Coronary artery (tissue), 2 donors: ENCODE data around the gene GNG10.

ENCODE experiments used
- DNase-seq: peaks from one replicate; pipeline ENCODE4 v3.0.0-alpha.2; 2017; ENCODE audit warnings: low spot score
- H3K27ac ChIP-seq, 2 donors: fragments of 200-600 bp; sonication (generic); one replicate each; pipeline ENCODE4 v1.5.1; 2016 to 2019
- H3K4me3 ChIP-seq: fragments of 200-600 bp; sonication (generic); 2 replicates; pipeline ENCODE4 v1.5.1; 2016; ENCODE audit warnings: mild to moderate bottlenecking, moderate library complexity
- TF ChIP-seq, protein P1 (sequence below): fragments of 200-600 bp; sonication (generic); IDR thresholded peaks from one replicate; pipeline ENCODE4 v1.5.1; 2019; ENCODE audit warnings: antibody characterized with exemption

Gene GNG10

DNA sequence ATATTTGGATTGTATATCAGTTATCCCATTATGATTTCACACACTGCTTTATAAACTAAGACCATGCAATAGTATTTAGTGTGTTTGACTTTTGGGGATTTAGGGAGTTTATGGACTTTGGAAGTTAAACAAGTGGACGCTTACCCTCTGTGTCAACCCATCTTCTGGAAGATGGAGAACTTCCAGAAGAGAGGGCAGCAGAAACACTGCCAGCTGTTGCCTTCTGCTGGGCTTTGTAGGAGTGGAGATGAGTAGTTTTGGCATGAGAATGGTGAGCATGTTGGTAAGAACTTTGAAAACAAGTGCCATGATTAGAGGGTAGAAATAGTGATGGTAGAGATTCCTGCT is 28.0 kb upstream of the GNG10 start:
- no peak overlapping the region for H3K4me3 ChIP-seq
- TF ChIP-seq, protein P1, sequence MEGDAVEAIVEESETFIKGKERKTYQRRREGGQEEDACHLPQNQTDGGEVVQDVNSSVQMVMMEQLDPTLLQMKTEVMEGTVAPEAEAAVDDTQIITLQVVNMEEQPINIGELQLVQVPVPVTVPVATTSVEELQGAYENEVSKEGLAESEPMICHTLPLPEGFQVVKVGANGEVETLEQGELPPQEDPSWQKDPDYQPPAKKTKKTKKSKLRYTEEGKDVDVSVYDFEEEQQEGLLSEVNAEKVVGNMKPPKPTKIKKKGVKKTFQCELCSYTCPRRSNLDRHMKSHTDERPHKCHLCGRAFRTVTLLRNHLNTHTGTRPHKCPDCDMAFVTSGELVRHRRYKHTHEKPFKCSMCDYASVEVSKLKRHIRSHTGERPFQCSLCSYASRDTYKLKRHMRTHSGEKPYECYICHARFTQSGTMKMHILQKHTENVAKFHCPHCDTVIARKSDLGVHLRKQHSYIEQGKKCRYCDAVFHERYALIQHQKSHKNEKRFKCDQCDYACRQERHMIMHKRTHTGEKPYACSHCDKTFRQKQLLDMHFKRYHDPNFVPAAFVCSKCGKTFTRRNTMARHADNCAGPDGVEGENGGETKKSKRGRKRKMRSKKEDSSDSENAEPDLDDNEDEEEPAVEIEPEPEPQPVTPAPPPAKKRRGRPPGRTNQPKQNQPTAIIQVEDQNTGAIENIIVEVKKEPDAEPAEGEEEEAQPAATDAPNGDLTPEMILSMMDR = no peak

DNA sequence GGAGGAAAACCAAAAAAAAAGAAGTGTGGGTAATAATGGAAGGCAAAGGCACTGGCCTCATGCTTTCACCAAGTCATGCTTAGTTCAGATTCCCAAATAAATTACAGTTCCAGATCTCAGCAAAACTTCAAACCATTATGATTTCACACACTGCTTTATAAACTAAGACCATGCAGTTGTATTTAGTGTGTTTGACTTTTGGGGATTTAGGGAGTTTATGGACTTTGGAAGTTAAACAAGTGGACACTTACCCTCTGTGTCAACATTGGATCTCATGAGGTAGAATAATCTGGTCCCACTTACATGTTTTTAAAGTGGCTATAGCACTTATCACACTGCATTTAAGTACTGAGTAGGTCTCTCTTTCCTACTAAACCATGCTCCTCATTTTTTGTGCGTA is 26.5 kb upstream of the GNG10 start:
- TF ChIP-seq, protein P1 = no peak
- DNase-seq = no peak
- Histone ChIP-seq H3K4me3 (no peak overlapping the region), H3K27ac (no peak overlapping the region)

More for the DNA sequence above, 28.0 kb upstream of the GNG10 start:
- no peak for DNase-seq
- H3K27ac ChIP-seq = no peak overlapping the region

DNA sequence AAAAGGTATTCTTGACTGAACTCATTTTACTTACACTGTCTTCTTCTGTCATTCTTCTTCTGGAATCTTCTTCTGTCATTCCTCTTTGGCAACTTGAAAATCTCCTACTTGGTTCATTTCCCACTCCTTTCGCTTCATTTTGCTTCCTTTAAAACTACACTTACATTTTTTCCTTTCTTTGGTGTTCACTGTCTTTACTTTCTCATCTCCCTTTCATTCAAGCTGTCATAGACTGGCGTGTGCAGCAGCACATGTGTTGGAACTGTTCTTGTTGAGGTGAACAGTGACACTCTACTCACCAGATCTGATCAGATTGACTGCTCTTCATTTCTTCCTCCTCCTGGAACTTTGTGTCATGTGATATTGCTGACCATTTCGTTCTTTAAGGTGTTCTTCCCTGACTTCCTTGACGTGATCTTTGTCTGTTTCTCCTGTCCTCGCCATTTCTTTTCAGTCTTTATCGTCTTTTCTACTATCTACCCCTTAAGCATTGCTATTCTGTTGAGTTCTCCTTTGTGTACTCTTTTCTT is 23.9 kb upstream of the GNG10 start:
- TF ChIP-seq, protein P1 = no peak
- Histone ChIP-seq H3K27ac (no peak overlapping the region), H3K4me3 (no peak overlapping the region)
- no peak for DNase-seq

DNA sequence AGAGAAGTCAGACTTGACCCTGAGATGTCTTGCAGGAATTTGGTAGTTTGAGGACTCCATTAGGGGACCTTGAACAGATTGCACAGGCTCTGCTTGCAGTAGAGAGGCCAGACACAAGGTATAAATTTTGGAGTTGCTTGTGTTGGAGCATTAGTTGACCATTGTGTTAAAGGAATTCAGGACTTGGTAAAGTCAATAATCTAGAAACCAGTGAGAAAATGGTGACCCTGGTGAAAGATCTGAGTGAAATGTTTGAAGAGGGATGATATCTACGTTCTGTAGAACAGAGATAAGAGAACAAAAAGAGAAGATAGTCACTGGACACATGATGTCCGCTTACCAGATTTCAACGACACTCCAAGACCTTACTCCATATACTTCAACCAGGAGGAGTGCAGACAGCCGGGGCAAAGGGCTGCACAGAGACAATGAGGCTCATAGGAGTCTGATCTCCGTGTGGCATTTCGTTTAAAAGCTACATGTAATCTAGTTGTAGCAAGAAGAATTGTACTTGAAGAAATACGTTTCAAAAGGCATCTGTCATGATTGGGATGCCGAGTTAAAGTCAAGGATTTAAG is 17.1 kb upstream of the GNG10 start:
- DNase-seq = no peak
- H3K4me3 ChIP-seq = no peak overlapping the region
- TF ChIP-seq, protein P1 = no peak
- H3K27ac ChIP-seq = no peak overlapping the region

DNA sequence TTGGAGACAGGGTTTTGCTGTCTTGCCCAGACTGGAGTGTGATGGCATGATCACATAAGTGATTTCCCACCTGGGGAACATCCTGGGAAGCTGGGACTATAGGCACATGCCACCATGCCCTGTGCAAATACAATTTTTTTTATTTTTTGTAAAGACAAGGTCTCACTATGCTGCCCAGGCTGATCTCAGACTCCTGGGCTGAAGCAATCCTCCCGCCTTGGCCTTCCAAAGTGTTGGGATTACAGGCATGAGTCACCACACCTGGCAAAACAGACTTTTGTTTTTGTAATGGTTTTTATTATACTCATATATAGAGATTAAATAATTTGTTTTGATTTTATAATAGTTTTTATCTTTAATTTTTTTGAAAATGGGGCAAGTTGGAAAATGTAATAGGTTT is 15.6 kb upstream of the GNG10 start:
- H3K4me3 ChIP-seq = no peak overlapping the region
- no peak overlapping the region for H3K27ac ChIP-seq
- TF ChIP-seq, protein P1 = no peak
- DNase-seq = no peak

DNA sequence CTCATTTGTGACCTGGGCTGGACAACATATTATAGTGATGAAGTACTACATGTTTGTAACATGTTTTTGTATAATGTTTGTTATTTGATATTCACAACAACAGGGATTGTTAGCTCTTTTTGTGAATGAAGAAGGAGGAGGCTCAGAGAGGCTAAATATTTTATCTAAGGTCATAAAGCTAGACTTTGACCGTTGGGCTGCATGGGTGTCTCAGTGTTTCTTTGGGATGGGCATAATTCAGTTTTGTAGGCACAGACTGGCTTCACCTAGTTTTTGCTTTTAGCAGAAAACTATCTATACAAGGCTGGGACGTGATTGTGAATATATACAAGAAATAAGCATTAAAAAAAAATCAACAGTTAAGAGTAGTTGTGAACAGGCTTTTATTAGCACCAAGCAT is 15.0 kb upstream of the GNG10 start:
- TF ChIP-seq, protein P1 = no peak
- Histone ChIP-seq H3K27ac (no peak overlapping the region), H3K4me3 (no peak overlapping the region)
- no peak for DNase-seq

DNA sequence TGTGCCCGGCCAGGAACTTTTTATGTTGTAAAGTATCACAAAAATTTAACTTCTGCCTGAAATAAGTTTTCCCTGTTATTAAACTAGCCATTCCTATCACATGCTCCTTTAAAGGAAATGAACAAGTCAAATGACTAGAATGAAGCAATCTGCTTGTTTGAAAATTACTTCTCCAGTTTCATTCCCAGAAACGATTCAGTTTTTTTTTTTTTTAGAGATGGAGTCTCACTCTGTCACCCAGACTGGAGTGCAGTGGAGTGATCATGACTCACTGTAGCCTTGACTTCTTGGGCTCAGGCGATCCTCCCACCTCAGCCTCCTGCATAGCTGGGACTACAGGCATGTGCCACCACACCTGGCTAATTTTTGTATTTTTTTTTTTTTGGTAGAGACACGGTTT is 13.3 kb upstream of the GNG10 start:
- H3K4me3 ChIP-seq = no peak overlapping the region
- TF ChIP-seq, protein P1 = no peak
- no peak for DNase-seq
- H3K27ac ChIP-seq = peak overlapping the region in 1 of 2 donors; percentile 34
